ENCODE results near the gene TUT4. TPM values are rescaled to one million over a fixed set of nuclear protein-coding genes. Genes with fewer than 3 reads are reported as not detected.

TUT4 gene
- total RNA-seq, 2 experiments from 2014 or later = 70.8 to 72.4 TPM

- Histone ChIP-seq H3K27ac (ENCODE audit: low read depth, low read length, poor library complexity, severe bottlenecking) (no peak overlapping the region), H3K36me3 (ENCODE audit: insufficient read depth, low read length) (peaks cover 20% of the 10 kb centered on the region), H3K9me3 (ENCODE audit: low read length) (peaks cover 16% of the 10 kb centered on the region; the same call in 1 of the 2 replicates), H3K9me2 (ENCODE audit: insufficient read depth, low read length) (no peaks in the 10 kb centered on the region), H2AFZ (ENCODE audit: low read length) (no peak overlapping the region), H3K4me2 (ENCODE audit: low read length) (0 out of 2 replicates have a peak overlapping the region, but pooled peaks have one; percentile 1), H4K20me1 (ENCODE audit: insufficient read depth, low read length) (peaks cover 23% of the 10 kb centered on the region), H3K4me3 (ENCODE audit: low read depth, low read length, poor library complexity, severe bottlenecking) (no peak overlapping the region), H3K79me2 (ENCODE audit: insufficient read depth, low read depth, low read length) (peaks cover 81% of the 10 kb centered on the region), H3K4me1 (ENCODE audit: insufficient read depth, low read length, poor library complexity, severe bottlenecking) (peaks cover 19% of the 10 kb centered on the region)
- BruUV-seq (replicated peaks) = no TSS peak
- TF ChIP-seq, protein P1, sequence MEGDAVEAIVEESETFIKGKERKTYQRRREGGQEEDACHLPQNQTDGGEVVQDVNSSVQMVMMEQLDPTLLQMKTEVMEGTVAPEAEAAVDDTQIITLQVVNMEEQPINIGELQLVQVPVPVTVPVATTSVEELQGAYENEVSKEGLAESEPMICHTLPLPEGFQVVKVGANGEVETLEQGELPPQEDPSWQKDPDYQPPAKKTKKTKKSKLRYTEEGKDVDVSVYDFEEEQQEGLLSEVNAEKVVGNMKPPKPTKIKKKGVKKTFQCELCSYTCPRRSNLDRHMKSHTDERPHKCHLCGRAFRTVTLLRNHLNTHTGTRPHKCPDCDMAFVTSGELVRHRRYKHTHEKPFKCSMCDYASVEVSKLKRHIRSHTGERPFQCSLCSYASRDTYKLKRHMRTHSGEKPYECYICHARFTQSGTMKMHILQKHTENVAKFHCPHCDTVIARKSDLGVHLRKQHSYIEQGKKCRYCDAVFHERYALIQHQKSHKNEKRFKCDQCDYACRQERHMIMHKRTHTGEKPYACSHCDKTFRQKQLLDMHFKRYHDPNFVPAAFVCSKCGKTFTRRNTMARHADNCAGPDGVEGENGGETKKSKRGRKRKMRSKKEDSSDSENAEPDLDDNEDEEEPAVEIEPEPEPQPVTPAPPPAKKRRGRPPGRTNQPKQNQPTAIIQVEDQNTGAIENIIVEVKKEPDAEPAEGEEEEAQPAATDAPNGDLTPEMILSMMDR (conservative IDR thresholded peaks at IDR 0.05; ENCODE audit: low read length) = no peak
- TF ChIP-seq EZH2phosphoT487 (IDR thresholded peaks at IDR 0.05; ENCODE audit: borderline replicate concordance, low read depth, low read length) = no peak
- ChIA-PET CTCF (ENCODE audit: unreplicated experiment) (no interaction called here), POLR2A (interaction anchor here (0.6 to 1.4 kb wide), 4 partner anchors 17 to 308 kb away, joined by 3 to 4 read pairs (median 4); no protein-coding TSS in a partner anchor)
- DNase-seq (ENCODE audit: low spot score) = no peak
- intact Hi-C loops (cut with micrococcal nuclease; ENCODE audit: unreplicated experiment) = no loop called here
Measured at GRCh38 chr1:52549267-52549666, 3.6 kb downstream of the TUT4 start.

- TF ChIP-seq EZH2phosphoT487 (IDR thresholded peaks at IDR 0.05; ENCODE audit: borderline replicate concordance, low read depth, low read length) = no peak
- TF ChIP-seq, protein P1 (conservative IDR thresholded peaks at IDR 0.05; ENCODE audit: low read length) = no peak
- POLR2A ChIA-PET = no interaction called here
- BruUV-seq (replicated peaks) = no TSS peak
Measured at GRCh38 chr1:52546852-52547251, 6.0 kb downstream of the TUT4 start.

DNA sequence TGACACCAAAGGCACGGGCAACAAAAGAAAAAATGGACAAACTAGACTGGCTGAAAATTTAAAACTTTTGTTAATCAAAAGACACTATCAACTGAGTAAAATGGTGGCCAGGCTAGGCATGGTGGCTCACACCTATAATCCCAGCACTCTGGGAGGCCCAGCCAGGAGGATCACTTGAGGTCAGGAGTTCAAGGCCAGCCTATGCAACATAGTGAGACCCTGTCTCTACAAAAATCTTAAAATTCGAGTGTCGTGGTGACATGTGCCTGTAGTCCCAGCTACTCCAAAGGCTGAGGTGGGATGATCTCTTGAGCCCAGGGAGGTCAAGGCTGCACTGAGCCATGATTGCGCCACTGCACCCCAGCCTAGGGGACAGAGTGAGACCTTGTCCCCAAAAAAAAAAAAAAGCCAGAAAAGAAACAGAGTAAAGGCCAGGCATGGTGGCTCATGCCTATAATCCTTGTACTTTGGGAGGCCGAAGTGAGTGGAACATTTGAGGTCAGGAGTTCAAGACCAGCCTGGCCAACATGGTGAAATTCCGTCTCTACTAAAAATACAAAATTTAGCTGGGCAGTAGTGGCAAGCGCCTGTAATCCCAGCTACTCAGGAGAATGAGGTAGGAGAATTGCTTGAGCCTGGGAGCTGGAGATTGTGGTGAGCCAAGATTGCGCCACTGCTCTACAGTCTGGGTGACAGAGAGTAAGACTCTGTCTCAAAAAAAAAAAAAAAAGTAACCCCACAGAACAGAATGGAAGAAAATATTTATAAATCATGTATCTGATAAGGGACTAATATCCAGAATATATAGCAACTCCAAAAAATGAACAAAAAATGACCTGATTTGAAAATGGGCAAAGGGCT, 8.0 kb downstream of the TUT4 start:
- no peak overlapping the region for H3K4me3 ChIP-seq (ENCODE audit: low read depth, low read length, poor library complexity, severe bottlenecking)
- TF ChIP-seq, protein P1 (conservative IDR thresholded peaks at IDR 0.05; ENCODE audit: low read length) = no peak
- no peak for TF ChIP-seq EZH2phosphoT487 (IDR thresholded peaks at IDR 0.05; ENCODE audit: borderline replicate concordance, low read depth, low read length)
- no peak overlapping the region for H3K4me2 ChIP-seq (ENCODE audit: low read length)
- peaks cover 90% of the 10 kb centered on the region for H3K79me2 ChIP-seq (ENCODE audit: insufficient read depth, low read depth, low read length)
- H3K9me2 ChIP-seq (ENCODE audit: insufficient read depth, low read length) = no peaks in the 10 kb centered on the region
- no peak overlapping the region for H3K27ac ChIP-seq (ENCODE audit: low read depth, low read length, poor library complexity, severe bottlenecking)
- H4K20me1 ChIP-seq (ENCODE audit: insufficient read depth, low read length) = peaks cover 10% of the 10 kb centered on the region; the same call in 1 of the 2 replicates
- POLR2A ChIA-PET = interaction anchor here (0.7 kb wide), 2 partner anchors 16 to 70 kb away, joined by 3 read pairs; no protein-coding TSS in a partner anchor
- intact Hi-C loops (cut with micrococcal nuclease; ENCODE audit: unreplicated experiment) = no loop called here
- H2AFZ ChIP-seq (ENCODE audit: low read length) = no peak overlapping the region
- CTCF ChIA-PET (ENCODE audit: unreplicated experiment) = no interaction called here
- BruUV-seq (replicated peaks) = no TSS peak
- H3K4me1 ChIP-seq (ENCODE audit: insufficient read depth, low read length, poor library complexity, severe bottlenecking) = no peaks in the 10 kb centered on the region
- DNase-seq (ENCODE audit: low spot score) = no peak
- H3K36me3 ChIP-seq (ENCODE audit: insufficient read depth, low read length) = peaks cover 37% of the 10 kb centered on the region
- peaks cover 44% of the 10 kb centered on the region; the same call in 1 of the 2 replicates for H3K9me3 ChIP-seq (ENCODE audit: low read length)

More at GRCh38 chr1:52546852-52547251, 6.0 kb downstream of the TUT4 start:
- Histone ChIP-seq H3K27ac (ENCODE audit: low read depth, low read length, poor library complexity, severe bottlenecking) (no peak overlapping the region), H3K79me2 (ENCODE audit: insufficient read depth, low read depth, low read length) (peaks cover 95% of the 10 kb centered on the region), H3K4me1 (ENCODE audit: insufficient read depth, low read length, poor library complexity, severe bottlenecking) (peaks cover 14% of the 10 kb centered on the region), H3K9me2 (ENCODE audit: insufficient read depth, low read length) (no peaks in the 10 kb centered on the region), H2AFZ (ENCODE audit: low read length) (no peak overlapping the region), H3K36me3 (ENCODE audit: insufficient read depth, low read length) (peaks cover 32% of the 10 kb centered on the region), H3K4me2 (ENCODE audit: low read length) (no peak overlapping the region), H4K20me1 (ENCODE audit: insufficient read depth, low read length) (peaks cover 21% of the 10 kb centered on the region), H3K9me3 (ENCODE audit: low read length) (peaks cover 30% of the 10 kb centered on the region; the same call in 1 of the 2 replicates), H3K4me3 (ENCODE audit: low read depth, low read length, poor library complexity, severe bottlenecking) (no peak overlapping the region)
- CTCF ChIA-PET (ENCODE audit: unreplicated experiment) = no interaction called here
- no peak for DNase-seq (ENCODE audit: low spot score)
- intact Hi-C loops (cut with micrococcal nuclease; ENCODE audit: unreplicated experiment) = no loop called here
